Stimulated activated CD8-positive, alpha-beta memory T cell treated with anti-CD3 and anti-CD28 coated beads, Interleukin-7, amount 100 ng/mL, for 24 hours (primary cell): ENCODE results near the gene HOXB4.

Source experiments
- DNase-seq: peaks from one replicate; pipeline ENCODE4 v3.0.0-alpha.2; 2020; ENCODE audit warnings: low read depth

HOXB4 gene

DNA sequence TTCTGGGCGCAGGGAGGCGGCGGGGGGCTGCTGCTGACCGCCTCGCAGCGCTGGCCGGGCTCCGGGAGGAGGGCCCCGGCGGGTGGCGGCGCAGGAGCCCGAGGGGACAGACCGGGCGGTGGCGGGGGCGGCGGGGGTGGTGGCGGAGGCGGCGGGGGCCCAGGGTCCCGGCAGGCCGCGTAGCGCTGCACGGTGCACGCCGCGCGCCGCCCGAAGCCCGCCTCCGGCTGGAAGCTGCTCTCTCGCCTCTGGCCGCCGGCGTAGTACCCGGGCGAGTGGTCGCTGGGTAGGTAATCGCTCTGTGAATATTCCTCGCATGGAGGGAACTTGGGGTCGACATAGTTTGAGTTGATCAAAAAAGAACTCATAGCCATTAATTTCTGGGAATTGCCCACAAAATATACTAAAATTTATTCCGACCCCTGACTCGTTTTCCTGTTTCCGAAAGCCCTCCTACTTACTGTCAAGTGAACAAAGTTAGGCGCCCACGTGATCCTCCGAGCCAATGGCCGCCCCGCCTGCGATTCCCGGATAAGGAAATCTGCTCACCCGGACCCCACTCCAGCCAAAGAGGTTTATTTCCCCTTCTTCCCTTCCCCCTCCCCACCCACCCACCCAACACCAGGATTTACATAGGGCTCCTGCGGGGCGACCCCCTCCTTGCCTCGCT, at the start of gene HOXB4:
TSS of gene HOXB4 (minus strand) at position 405 of the 670 bp plus-strand sequence. CDS start at position 374, 31 bp downstream.
- DNase-seq: no peak

GRCh38 chr17:48627118-48627597, 49.0 kb upstream of the HOXB4 start:
- DNase-seq: no peak

DNA sequence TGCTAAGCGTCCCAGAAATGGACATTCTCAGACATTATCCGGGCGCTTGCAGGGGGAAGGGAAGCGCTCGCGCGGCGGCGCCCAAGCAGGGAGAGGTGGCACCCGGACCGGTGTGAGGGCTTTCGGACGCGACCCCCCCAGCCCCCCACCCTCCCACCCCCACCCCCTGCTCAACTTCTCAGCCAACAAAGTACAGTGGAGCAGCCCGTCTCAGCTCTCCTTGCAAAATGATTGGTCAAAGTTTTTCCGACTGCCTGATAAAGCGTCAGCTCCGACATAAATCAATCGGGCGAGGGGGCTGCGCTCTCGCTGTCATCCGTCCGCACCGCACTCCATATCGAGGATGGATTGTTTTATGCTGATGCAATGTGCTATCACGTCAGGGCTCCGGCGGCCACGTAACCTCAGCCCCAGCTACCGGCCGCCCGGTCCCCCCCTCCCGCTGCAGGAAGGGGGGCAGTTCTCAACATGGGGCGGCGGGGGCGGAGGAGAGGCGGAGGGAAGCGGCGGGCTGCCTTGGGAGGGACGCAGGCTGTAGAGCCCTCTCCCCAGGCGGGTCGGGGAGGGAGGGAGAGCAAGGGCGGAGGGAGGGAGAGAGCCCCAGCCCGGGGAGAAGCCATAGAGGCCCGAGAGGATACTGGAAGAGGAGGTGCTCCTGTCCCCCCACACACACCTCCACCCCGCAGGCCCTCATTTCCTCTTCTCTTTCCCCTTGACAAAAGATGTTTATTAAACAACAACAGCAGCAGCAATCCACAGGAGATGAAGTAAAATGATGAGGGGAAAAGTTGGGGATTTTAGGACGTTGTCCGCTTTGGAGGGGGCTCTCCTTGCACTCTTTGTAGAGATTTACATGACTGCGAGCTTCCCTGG, 48.3 kb upstream of the HOXB4 start, which contains the start of gene HOXB9:
TSS of gene HOXB9 (minus strand) at position 114 of the 873 bp plus-strand sequence. CDS start at position 25, 89 bp downstream.
- DNase-seq: no peak

DNA sequence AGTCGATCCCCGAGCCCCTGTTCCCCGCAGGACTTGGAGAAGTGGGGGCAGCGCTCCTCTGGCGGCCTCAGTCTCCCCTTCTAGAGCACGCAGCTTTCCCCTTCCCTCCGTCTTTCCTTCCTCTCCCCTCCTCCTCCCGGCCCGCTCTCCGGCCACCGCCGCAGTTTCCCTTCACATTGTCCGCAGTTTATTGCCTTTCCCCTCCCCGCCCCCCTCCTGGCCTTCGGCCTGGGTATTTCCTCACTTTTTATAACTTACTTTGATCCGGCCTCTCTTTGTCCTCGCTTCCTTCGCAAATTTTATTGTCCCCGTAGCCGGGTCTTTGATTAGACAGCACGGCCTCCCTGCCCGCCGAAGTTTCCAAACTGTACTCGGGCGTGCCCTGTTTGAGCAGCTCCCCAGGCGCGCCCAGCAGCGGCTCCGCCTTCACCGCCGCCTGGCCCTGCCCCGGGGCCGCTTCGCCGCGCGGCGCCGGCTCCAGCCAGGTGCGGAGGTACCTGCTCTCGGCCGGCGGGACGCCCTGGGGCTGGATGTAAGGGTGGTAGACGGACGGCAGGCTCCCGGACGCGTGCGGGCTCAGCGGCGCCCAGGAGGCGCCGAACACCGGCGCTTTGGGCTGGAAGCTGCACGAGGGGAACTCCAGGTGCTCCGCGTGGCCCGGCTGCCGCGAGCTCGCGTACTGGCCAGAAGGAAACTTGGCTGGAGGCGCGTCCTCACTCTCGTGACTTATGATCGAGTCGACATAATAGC, 47.5 kb upstream of the HOXB4 start:
- no peak for DNase-seq

- no peak for DNase-seq
Measured at GRCh38 chr17:48624544-48625494, 46.7 kb upstream of the HOXB4 start.

DNA sequence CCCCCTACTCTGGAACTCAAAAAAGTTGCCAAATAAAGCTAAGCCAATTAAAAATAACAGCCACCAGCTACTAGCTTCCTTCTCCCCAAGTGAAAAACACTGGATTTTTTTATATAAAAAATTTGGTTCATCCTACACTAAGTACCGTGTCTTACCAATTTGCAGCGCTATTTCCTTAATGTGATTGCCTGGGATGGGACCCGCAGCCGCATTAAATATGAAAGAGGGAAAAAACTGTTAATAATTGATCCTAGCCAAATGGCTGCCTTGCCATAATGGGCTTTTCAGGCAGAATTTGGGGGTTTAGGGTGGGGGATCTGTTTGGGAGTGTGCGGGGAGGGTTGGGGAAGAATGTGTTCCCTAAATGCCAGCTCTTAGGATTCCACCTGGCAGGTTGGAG, 46.0 kb upstream of the HOXB4 start:
- no peak for DNase-seq

DNA sequence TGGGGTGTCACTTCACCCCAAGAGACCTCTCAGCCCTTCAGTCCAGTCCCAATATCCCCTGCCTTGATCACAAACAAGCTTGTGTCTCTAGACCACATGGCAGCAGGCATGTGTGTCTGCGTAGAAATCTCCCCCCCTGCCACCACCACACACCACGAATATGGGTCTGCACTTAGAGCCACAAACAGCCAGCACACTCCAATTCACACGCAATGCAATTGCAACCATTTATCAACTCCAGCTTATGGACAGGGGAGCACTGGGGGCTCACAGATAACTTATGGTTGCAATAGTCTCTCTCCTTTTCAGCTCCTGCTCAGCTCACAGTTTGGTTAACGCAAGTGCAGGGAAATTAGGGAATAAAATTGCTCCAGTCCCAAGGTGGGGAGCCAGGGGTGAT, 45.4 kb upstream of the HOXB4 start:
- DNase-seq: no peak

- no peak for DNase-seq
Measured at GRCh38 chr17:48622857-48623256, 44.7 kb upstream of the HOXB4 start.

GRCh38 chr17:48621410-48622392, 43.6 kb upstream of the HOXB4 start:
- DNase-seq: no peak

- DNase-seq: no peak
Measured at GRCh38 chr17:48620461-48621139, 42.5 kb upstream of the HOXB4 start.

GRCh38 chr17:48619826-48620449, 41.8 kb upstream of the HOXB4 start:
- no peak for DNase-seq

- peak; percentile 69 for DNase-seq
Measured at GRCh38 chr17:48618256-48618896, 40.2 kb upstream of the HOXB4 start.

DNA sequence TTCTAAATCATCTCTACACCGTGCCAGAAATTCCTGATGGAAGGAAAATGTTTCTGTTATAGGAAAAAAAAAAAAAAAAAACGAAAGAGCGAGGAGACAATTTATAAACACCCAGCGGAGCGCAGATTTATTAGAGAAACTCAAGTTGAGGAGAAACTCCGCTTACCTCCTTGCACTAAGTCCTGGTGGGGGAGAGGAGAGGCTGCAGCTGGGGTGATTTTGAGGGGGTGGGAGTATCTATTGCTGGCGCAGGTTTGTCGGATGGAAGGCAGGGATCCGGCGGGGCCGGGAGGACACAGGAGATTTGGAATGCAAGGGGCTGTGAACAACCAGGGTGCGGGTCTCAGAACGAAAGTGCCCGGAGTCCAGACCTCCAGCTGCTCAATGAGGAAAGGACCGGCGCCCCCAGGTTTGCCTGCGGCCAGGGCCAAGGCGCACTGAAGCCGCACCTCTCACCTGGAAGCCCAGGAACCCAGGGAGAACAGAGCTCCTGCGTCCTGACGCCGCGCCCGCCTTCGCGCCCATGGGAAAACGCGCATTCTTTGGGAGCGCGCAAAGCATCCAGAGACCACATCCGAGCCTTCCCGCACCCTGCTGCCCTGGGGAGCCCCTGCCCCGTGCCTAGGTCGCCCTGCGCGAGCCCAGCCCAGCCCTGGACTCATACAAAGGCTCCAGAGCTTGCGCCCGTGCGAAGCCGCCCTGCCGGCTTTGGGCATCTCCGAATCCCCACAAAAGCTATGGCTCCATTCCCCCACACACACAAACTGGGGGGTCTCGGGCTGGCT, 39.5 kb upstream of the HOXB4 start:
- no peak for DNase-seq

DNA sequence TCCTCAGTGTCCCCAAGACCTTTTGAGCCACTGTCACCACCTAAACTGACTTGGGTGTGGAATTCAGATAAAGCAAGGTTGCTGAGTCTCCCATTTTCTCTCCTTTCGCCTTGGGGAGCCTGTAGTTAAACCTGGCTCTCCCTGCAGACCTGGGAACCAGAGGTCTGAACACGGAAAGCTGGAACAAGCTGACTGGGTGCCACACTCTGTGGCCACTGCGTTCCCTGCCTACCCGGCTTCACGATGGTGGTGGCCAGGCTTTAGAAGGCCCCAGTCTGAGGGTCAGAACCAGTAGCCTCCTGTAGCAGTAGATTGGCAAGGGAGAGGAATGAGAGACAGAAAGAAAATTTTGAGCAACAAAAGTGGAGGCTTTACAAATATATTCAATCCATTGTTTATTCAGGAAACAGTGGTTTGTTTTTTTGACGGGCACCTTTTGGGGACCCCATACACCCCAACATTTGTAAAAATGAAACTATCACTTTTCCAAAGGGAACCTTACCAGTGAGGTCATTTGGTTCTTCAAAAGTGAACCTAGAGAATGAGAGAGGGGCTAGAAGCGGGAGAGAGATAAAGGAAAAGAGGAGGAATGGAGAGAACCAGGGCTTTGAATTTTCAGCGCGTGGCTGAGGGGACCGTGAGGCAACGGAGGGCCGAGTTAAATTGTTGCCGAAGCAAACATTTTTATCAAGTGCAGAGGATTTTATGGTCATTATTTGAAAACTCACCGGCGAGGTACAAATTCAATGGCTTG, 38.7 kb upstream of the HOXB4 start:
- DNase-seq: no peak

GRCh38 chr17:48615963-48616716, 38.0 kb upstream of the HOXB4 start:
- no peak for DNase-seq
